SK-N-SH (cell line): ENCODE results near the gene BIRC6. TPM values are rescaled to one million over a fixed set of nuclear protein-coding genes. Genes with fewer than 3 reads are reported as not detected.

ENCODE experiments used
- CTCF ChIA-PET: fragments of 300-600, 350-600 bp; formaldehyde crosslinking; extraction: SDS; loops from one replicate; lab custom pipeline; 2021; lab: Yijun Ruan, JAX
- POLR2A ChIA-PET: fragments of 350-600 bp; sonication (Branson Sonifier 250); formaldehyde crosslinking; extraction: SDS; loops from one replicate; lab custom pipeline; 2020; ENCODE audit warnings: antibody characterized with exemption, inconsistent platforms; lab: Yijun Ruan, JAX
- DNase-seq: peaks from one replicate; pipeline ENCODE4 v3.0.0; 2012
- H2AFZ ChIP-seq: fragments of 200-600 bp; sonication (generic); 2 replicates; pipeline ENCODE4 v1.8.1; 2016; ENCODE audit warnings: antibody characterized with exemption, mild to moderate bottlenecking, low read depth
- H3F3A ChIP-seq: fragments of 200-600 bp; sonication (generic); replicated peaks from 2 replicates; pipeline ENCODE3; 2016; ENCODE audit warnings: antibody characterized with exemption, mild to moderate bottlenecking; ENCODE audit not compliant: insufficient read depth
- H3K27ac ChIP-seq, 2 experiments: fragments of 200-500 bp in 1 of 2; fragments of 200-600 bp in 1 of 2; sonication (Bioruptor generic) in 1 of 2; sonication (generic), shearing (Covaris generic) in 1 of 2; 2 replicates each; pipeline versions ENCODE4 v1.5.1 to v1.6.1; 2014 to 2016; ENCODE audit warnings: low read depth in 2 of 2, inconsistent platforms in 1 of 2, low read length in 1 of 2, mild to moderate bottlenecking in 1 of 2, mixed read lengths in 1 of 2
- H3K27me3 ChIP-seq: fragments of 200-600 bp; sonication (generic), shearing (Covaris generic); 2 replicates; pipeline ENCODE4 v1.6.1; 2016; ENCODE audit warnings: mixed run types; ENCODE audit not compliant: insufficient read depth
- H3K36me3 ChIP-seq, 2 experiments: fragments of 200-500 bp in 1 of 2; fragments of 200-600 bp in 1 of 2; sonication (Bioruptor generic) in 1 of 2; sonication (generic) in 1 of 2; replicated peaks in 1 of 2; 2 replicates each; pipeline versions ENCODE3 to v1.5.1; 2014 to 2016; ENCODE audit warnings: low read length in 1 of 2, mild to moderate bottlenecking in 1 of 2; ENCODE audit not compliant: insufficient read depth in 2 of 2, control insufficient read depth in 1 of 2
- H3K4me1 ChIP-seq, 2 experiments: fragments of 200-500 bp in 1 of 2; fragments of 200-600 bp in 1 of 2; sonication (Bioruptor generic) in 1 of 2; sonication (generic), shearing (Covaris generic) in 1 of 2; 2 replicates each; pipeline versions ENCODE4 v1.5.1 to v1.6.1; 2014 to 2016; ENCODE audit warnings: low read depth in 1 of 2, low read length in 1 of 2, mixed run types in 1 of 2; ENCODE audit not compliant: insufficient read depth in 2 of 2, control insufficient read depth in 1 of 2
- H3K4me2 ChIP-seq: fragments of 200-600 bp; sonication (generic), shearing (Covaris generic); 2 replicates; pipeline ENCODE4 v1.6.1; 2017; ENCODE audit warnings: mixed run types
- H3K4me3 ChIP-seq, 2 experiments: fragments of 200-500 bp in 1 of 2; fragments of 200-600 bp in 1 of 2; sonication (Bioruptor generic) in 1 of 2; sonication (generic), shearing (Covaris generic) in 1 of 2; 2 replicates each; pipeline versions ENCODE4 v1.5.1 to v1.8.1; 2014 to 2016; ENCODE audit warnings: low read depth in 2 of 2, inconsistent platforms in 1 of 2, low read length in 1 of 2, mild to moderate bottlenecking in 1 of 2, mixed read lengths in 1 of 2, moderate library complexity in 1 of 2
- H3K79me2 ChIP-seq: fragments of 200-600 bp; sonication (generic); 2 replicates; pipeline ENCODE4 v1.8.1; 2017; ENCODE audit warnings: mild to moderate bottlenecking; ENCODE audit not compliant: insufficient read depth
- H3K9ac ChIP-seq: fragments of 200-600 bp; sonication (generic); 2 replicates; pipeline ENCODE4 v1.6.1; 2017; ENCODE audit warnings: mixed run types
- H3K9me2 ChIP-seq: fragments of 200-600 bp; sonication (generic); 2 replicates; pipeline ENCODE4 v1.6.1; 2017; ENCODE audit warnings: mixed run types
- H3K9me3 ChIP-seq: fragments of 200-600 bp; sonication (generic); 2 replicates; pipeline ENCODE4 v1.6.1; 2017; ENCODE audit warnings: mixed run types, mild to moderate bottlenecking, moderate library complexity
- H4K20me1 ChIP-seq: fragments of 200-600 bp; sonication (generic); 2 replicates; pipeline ENCODE4 v1.6.1; 2017; ENCODE audit warnings: mild to moderate bottlenecking, mixed run types; ENCODE audit not compliant: insufficient read depth
- ELF1 ChIP-seq: IDR thresholded peaks from 2 replicates; pipeline ENCODE4 v1.4.0; 2012
- FOSL2 ChIP-seq: IDR thresholded peaks from 2 replicates; pipeline ENCODE4 v1.4.0; 2012; ENCODE audit warnings: low read depth, mild to moderate bottlenecking, moderate library complexity, borderline replicate concordance
- GATA2 ChIP-seq: sonication (generic); formaldehyde crosslinking; IDR thresholded peaks from 2 replicates; pipeline ENCODE4 v1.5.0; 2020; ENCODE audit warnings: mild to moderate bottlenecking, missing genetic modification reagents
- JUND ChIP-seq: IDR thresholded peaks from 2 replicates; pipeline ENCODE4 v1.4.0; 2012
- MEF2A ChIP-seq: IDR thresholded peaks from 2 replicates; pipeline ENCODE4 v1.4.0; 2012; ENCODE audit warnings: low read depth, borderline replicate concordance
- NFIC ChIP-seq: IDR thresholded peaks from 2 replicates; pipeline ENCODE4 v1.4.0; 2012; ENCODE audit warnings: borderline replicate concordance
- NRF1 ChIP-seq: IDR thresholded peaks from 2 replicates; pipeline ENCODE4 v1.6.1; 2012; ENCODE audit warnings: low read depth, mild to moderate bottlenecking, low read length
- RFX5 ChIP-seq: IDR thresholded peaks from 2 replicates; pipeline ENCODE4 v1.6.1; 2012; ENCODE audit warnings: mild to moderate bottlenecking, improper control_type of control experiment, low read length
- RXRA ChIP-seq: IDR thresholded peaks from 2 replicates; pipeline ENCODE4 v1.4.0; 2012; ENCODE audit warnings: low read depth, mild to moderate bottlenecking, borderline replicate concordance
- SIN3A ChIP-seq: IDR thresholded peaks from 2 replicates; pipeline ENCODE4 v1.6.1; 2012; ENCODE audit warnings: low read depth, mild to moderate bottlenecking, low read length, moderate library complexity, borderline replicate concordance
- TAF1 ChIP-seq: IDR thresholded peaks from 2 replicates; pipeline ENCODE4 v1.6.1; 2012; ENCODE audit warnings: low read depth, mild to moderate bottlenecking, low read length, moderate library complexity, borderline replicate concordance
- TCF12 ChIP-seq: IDR thresholded peaks from 2 replicates; pipeline ENCODE4 v1.4.0; 2012
- TEAD4 ChIP-seq: IDR thresholded peaks from 2 replicates; pipeline ENCODE4 v1.4.0; 2012; ENCODE audit warnings: mild to moderate bottlenecking, borderline replicate concordance; ENCODE audit not compliant: insufficient read depth
- ZBTB33 ChIP-seq: IDR thresholded peaks from 2 replicates; pipeline ENCODE4 v1.4.0; 2012; ENCODE audit warnings: low read depth, borderline replicate concordance
- WGBS: methylation state at CpG from one replicate; pipeline ENCODE4 v1.1.6; 2017; ENCODE audit warnings: low lambda C conversion rate; 5-methylcytosine and 5-hydroxymethylcytosine counted together
- polyA plus RNA-seq, 3 experiments: library from polyadenylated mRNA; depleted of rRNA; stranded (reverse); fragments of >200 nt; gene quantifications; 2 replicates each; pipeline ENCODE4 v1.2.3, GENCODE V29; 2012
- TF ChIP-seq, protein P1 (sequence below): IDR thresholded peaks from 2 replicates; pipeline ENCODE4; 2012

Gene BIRC6
- polyA plus RNA-seq, 1 of the 3 experiments (the other 2 are of a cell fraction): 28.9 TPM

DNA sequence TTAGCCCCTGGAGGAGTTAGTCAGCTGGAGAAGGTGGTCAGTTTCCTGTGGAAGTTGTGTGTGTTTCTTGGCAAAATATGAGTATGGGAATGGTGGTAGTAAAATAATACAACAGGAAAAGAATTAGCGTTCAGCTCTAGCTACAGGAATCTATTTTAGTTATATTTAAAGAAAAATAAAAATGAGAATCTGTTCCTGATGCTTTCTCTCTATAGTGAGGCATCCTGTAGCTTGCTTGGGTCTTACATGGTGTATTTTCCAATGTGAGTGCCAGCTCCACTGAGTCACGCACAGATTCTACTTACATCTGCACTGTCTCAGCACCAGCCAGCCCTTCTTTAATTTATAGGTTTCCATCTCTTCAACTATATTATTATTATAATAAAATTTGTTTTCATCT is 132.2 kb downstream of the BIRC6 start (continued):
- TF ChIP-seq ZBTB33 (no peak), NFIC (no peak)

GRCh38 chr2:32491346-32491745 is 134.5 kb downstream of the BIRC6 start:
- no peak overlapping the region for H3K4me3 ChIP-seq
- no peak overlapping the region for H3K27ac ChIP-seq
- peaks cover 70 to 77% of the 10 kb centered on the region in 2 experiments for H3K36me3 ChIP-seq
- WGBS: 93% methylated on average over 1 of the region's 1 CpG
- POLR2A ChIA-PET: no interaction called here
- TF ChIP-seq TCF12 (no peak), RFX5 (no peak), GATA2 (CRISPR knock-in tag) (no peak), NFIC (no peak), ZBTB33 (no peak), JUND (no peak), RXRA (no peak), SIN3A (no peak), FOSL2 (no peak), TAF1 (no peak), TEAD4 (no peak), NRF1 (no peak), MEF2A (no peak), ELF1 (no peak)
- TF ChIP-seq, protein P1, sequence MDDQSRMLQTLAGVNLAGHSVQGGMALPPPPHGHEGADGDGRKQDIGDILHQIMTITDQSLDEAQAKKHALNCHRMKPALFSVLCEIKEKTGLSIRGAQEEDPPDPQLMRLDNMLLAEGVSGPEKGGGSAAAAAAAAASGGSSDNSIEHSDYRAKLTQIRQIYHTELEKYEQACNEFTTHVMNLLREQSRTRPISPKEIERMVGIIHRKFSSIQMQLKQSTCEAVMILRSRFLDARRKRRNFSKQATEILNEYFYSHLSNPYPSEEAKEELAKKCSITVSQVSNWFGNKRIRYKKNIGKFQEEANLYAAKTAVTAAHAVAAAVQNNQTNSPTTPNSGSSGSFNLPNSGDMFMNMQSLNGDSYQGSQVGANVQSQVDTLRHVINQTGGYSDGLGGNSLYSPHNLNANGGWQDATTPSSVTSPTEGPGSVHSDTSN: no peak
- TF ChIP-seq, all 33 proteins: peak for 0
- DNase-seq: no peak
- CTCF ChIA-PET: interaction anchor here (0.6 to 1.5 kb wide), 2 partner anchors 25 to 85 kb away, joined by 3 read pairs; no protein-coding TSS in a partner anchor
- Histone ChIP-seq H3K79me2 (peaks cover 16% of the 10 kb centered on the region; the same call in 1 of the 2 replicates), H3K4me2 (no peak overlapping the region), H3K27me3 (no peaks in the 10 kb centered on the region), H3K9ac (no peak overlapping the region), H3K9me2 (no peaks in the 10 kb centered on the region), H2AFZ (no peak overlapping the region), H3K4me1 (peaks cover 0 to 4% of the 10 kb centered on the region in 2 experiments; a peak in 1 of 4 replicates), H3K9me3 (no peaks in the 10 kb centered on the region), H4K20me1 (no peaks in the 10 kb centered on the region), H3F3A (peaks cover 28% of the 10 kb centered on the region)
